ENCODE measurements around the gene COL1A2. TPM values are rescaled to one million over a fixed set of nuclear protein-coding genes. Genes with fewer than 3 reads are reported as not detected.

Gene COL1A2
- total RNA-seq, 1 experiment from 2014 or later: 144 TPM

- TF ChIP-seq CTCF (conservative IDR thresholded peaks at IDR 0.05; ENCODE audit: low read depth, low read length) (no peak), EZH2 (IDR thresholded peaks at IDR 0.05; ENCODE audit: borderline replicate concordance, low read depth, low read length, poor library complexity, severe bottlenecking) (no peak)
- no TSS peak for BruUV-seq (replicated peaks)
- no peaks in the 10 kb centered on the region for H3K27me3 ChIP-seq (replicated peaks; ENCODE audit: insufficient read depth, low read depth, low read length, poor library complexity)
- H3K4me1 ChIP-seq (ENCODE audit: insufficient read depth, low read length, poor library complexity, severe bottlenecking): peaks cover 4% of the 10 kb centered on the region
- H3K4me3 ChIP-seq (ENCODE audit: low read depth, low read length, poor library complexity, severe bottlenecking): no peak overlapping the region
- no peak for DNase-seq (ENCODE audit: low spot score)
- intact Hi-C loops (cut with micrococcal nuclease; ENCODE audit: unreplicated experiment): no loop called here
- ChIA-PET POLR2A (ENCODE audit: low non-redundant PET) (no interaction called here), CTCF (no interaction called here)
- peaks cover 98% of the 10 kb centered on the region for H3K36me3 ChIP-seq (ENCODE audit: insufficient read depth, low read length, poor library complexity, severe bottlenecking)
- no peak overlapping the region for H3K27ac ChIP-seq (ENCODE audit: low read depth, low read length, poor library complexity, severe bottlenecking)
- H3K9me3 ChIP-seq (ENCODE audit: low read depth, low read length, poor library complexity, severe bottlenecking): no peaks in the 10 kb centered on the region
These were observed 24.2 kb downstream of the COL1A2 start for GRCh38 chr7:94418851-94419250.

GRCh38 chr7:94420328-94420727 lies 25.6 kb downstream of the COL1A2 start:
- CTCF ChIA-PET: no interaction called here
- H3K36me3 ChIP-seq (ENCODE audit: insufficient read depth, low read length, poor library complexity, severe bottlenecking): peaks cover 98% of the 10 kb centered on the region

GRCh38 chr7:94421681-94422080 lies 27.0 kb downstream of the COL1A2 start:
- Histone ChIP-seq H3K9me3 (ENCODE audit: low read depth, low read length, poor library complexity, severe bottlenecking) (no peaks in the 10 kb centered on the region), H3K36me3 (ENCODE audit: insufficient read depth, low read length, poor library complexity, severe bottlenecking) (peaks cover 100% of the 10 kb centered on the region), H3K4me3 (ENCODE audit: low read depth, low read length, poor library complexity, severe bottlenecking) (no peak overlapping the region), H3K27ac (ENCODE audit: low read depth, low read length, poor library complexity, severe bottlenecking) (no peak overlapping the region), H3K27me3 (replicated peaks; ENCODE audit: insufficient read depth, low read depth, low read length, poor library complexity) (no peaks in the 10 kb centered on the region), H3K4me1 (ENCODE audit: insufficient read depth, low read length, poor library complexity, severe bottlenecking) (peaks cover 4% of the 10 kb centered on the region)
- POLR2A ChIA-PET (ENCODE audit: low non-redundant PET): no interaction called here
- CTCF ChIA-PET: no interaction called here
- DNase-seq (ENCODE audit: low spot score): no peak
- no TSS peak for BruUV-seq (replicated peaks)
- TF ChIP-seq CTCF (conservative IDR thresholded peaks at IDR 0.05; ENCODE audit: low read depth, low read length) (no peak), EZH2 (IDR thresholded peaks at IDR 0.05; ENCODE audit: borderline replicate concordance, low read depth, low read length, poor library complexity, severe bottlenecking) (no peak)
- intact Hi-C loops (cut with micrococcal nuclease; ENCODE audit: unreplicated experiment): no loop called here

More at GRCh38 chr7:94420328-94420727, 25.6 kb downstream of the COL1A2 start:
- Histone ChIP-seq H3K4me1 (ENCODE audit: insufficient read depth, low read length, poor library complexity, severe bottlenecking) (peaks cover 4% of the 10 kb centered on the region), H3K4me3 (ENCODE audit: low read depth, low read length, poor library complexity, severe bottlenecking) (no peak overlapping the region), H3K9me3 (ENCODE audit: low read depth, low read length, poor library complexity, severe bottlenecking) (no peaks in the 10 kb centered on the region), H3K27me3 (replicated peaks; ENCODE audit: insufficient read depth, low read depth, low read length, poor library complexity) (no peaks in the 10 kb centered on the region), H3K27ac (ENCODE audit: low read depth, low read length, poor library complexity, severe bottlenecking) (no peak overlapping the region)
- POLR2A ChIA-PET (ENCODE audit: low non-redundant PET): no interaction called here
- no TSS peak for BruUV-seq (replicated peaks)
- intact Hi-C loops (cut with micrococcal nuclease; ENCODE audit: unreplicated experiment): no loop called here
- no peak for TF ChIP-seq CTCF (conservative IDR thresholded peaks at IDR 0.05; ENCODE audit: low read depth, low read length)
- no peak for TF ChIP-seq EZH2 (IDR thresholded peaks at IDR 0.05; ENCODE audit: borderline replicate concordance, low read depth, low read length, poor library complexity, severe bottlenecking)
- DNase-seq (ENCODE audit: low spot score): no peak
